ENCODE data around the gene S100A3. TPM values are rescaled to one million over a fixed set of nuclear protein-coding genes. Genes with fewer than 3 reads are reported as not detected.

S100A3 gene
- total and polyA plus RNA-seq, 2 of the 13 experiments (the other 11 are each of a cell fraction or from before 2014, with no cell fraction given), result 2.5 to 4.5 TPM

- TF ChIP-seq ZNF512B (CRISPR knock-in tag; IDR thresholded peaks at IDR 0.05; ENCODE audit: borderline replicate concordance) (peak; percentile 91; the same call in 1 of the 2 replicates), PATZ1 (CRISPR knock-in tag; IDR thresholded peaks at IDR 0.05) (peak; percentile 38; the same call in 1 of the 2 replicates), ARNT (IDR thresholded peaks at IDR 0.05) (no peak), RELA (CRISPR knock-in tag; IDR thresholded peaks at IDR 0.05) (0 out of 2 replicates have a peak, but pooled peaks have one; percentile 36), NFE2 (CRISPR knock-in tag; IDR thresholded peaks at IDR 0.05) (no peak), ZNF280B (CRISPR knock-in tag; IDR thresholded peaks at IDR 0.05; ENCODE audit: borderline replicate concordance) (0 out of 2 replicates have a peak, but pooled peaks have one; percentile 29), WIZ (CRISPR knock-in tag; IDR thresholded peaks at IDR 0.05) (no peak), ZMAT3 (CRISPR knock-in tag; conservative IDR thresholded peaks at IDR 0.05) (no peak), ZNF749 (CRISPR knock-in tag; IDR thresholded peaks at IDR 0.05; ENCODE audit: borderline replicate concordance) (no peak), ZNF770 (CRISPR knock-in tag; IDR thresholded peaks at IDR 0.05) (no peak), CCAR2 (optimal IDR thresholded peaks at IDR 0.05; ENCODE audit: low read depth, low read length) (no peak), ZNF460 (CRISPR knock-in tag; IDR thresholded peaks at IDR 0.05; ENCODE audit: borderline replicate concordance) (no peak), CBX2 (IDR thresholded peaks at IDR 0.05; ENCODE audit: low read depth, low read length) (no peak), CBX2 (CRISPR knock-in tag; IDR thresholded peaks at IDR 0.05; ENCODE audit: low read depth) (no peak), SP5 (CRISPR knock-in tag; IDR thresholded peaks at IDR 0.05; ENCODE audit: borderline replicate concordance, low read depth) (0 out of 2 replicates have a peak, but pooled peaks have one; percentile 9), CEBPG (CRISPR knock-in tag; IDR thresholded peaks at IDR 0.05) (0 out of 2 replicates have a peak, but pooled peaks have one; percentile 14), ZGPAT (CRISPR knock-in tag; IDR thresholded peaks at IDR 0.05) (peak; percentile 63), CHD4 (IDR thresholded peaks at IDR 0.05; ENCODE audit: borderline replicate concordance, low read length) (no peak), ATF2 (CRISPR knock-in tag; IDR thresholded peaks at IDR 0.05) (peak; percentile 61; the same call in 1 of the 2 replicates)
These were observed 38.1 kb downstream of the S100A3 start (continued) for GRCh38 chr1:153510984-153511410.

Measured in HepG2 (cell line).